Superior temporal gyrus (tissue), 1 donor: ENCODE results near the gene TBC1D22A.
"Not testable (repeated sequence)": the region's sequence is repeated elsewhere in the genome, so short reads cannot be mapped to it uniquely, and the experiment has no call there.

Experiments
- DNase-seq: peaks from one replicate; pipeline ENCODE4 v3.0.0-alpha.2; 2016; ENCODE audit errors: extremely low spot score

Gene TBC1D22A

GRCh38 chr22:47102081-47102480 lies 339.6 kb downstream of the TBC1D22A start:
- no peak for DNase-seq

DNA sequence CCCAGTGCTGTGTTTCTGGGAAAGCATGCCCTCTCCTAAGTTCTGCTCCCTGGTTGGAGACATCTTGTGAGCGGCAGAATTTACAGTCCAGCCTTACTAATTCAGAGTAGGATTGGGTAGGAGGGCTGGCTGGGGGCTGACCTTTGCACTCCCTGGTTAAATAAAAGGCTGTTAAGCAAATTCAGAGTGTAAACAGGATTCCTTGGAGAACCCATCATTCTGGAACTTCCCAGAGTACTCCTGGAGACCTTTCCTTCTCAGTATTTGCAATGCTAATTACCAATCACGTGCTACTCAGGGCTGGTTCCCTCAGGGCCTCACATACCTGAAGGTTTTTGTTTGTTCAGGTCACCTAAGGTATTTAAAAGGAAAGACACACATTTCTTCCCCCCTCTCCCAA lies 340.2 kb downstream of the TBC1D22A start:
- no peak for DNase-seq

GRCh38 chr22:47105085-47105484 lies 342.6 kb downstream of the TBC1D22A start:
- no peak for DNase-seq

- no peak for DNase-seq
Observed at GRCh38 chr22:47106806-47107205, 344.4 kb downstream of the TBC1D22A start.

- no peak for DNase-seq
Observed at GRCh38 chr22:47107431-47107830, 345.0 kb downstream of the TBC1D22A start.

DNA sequence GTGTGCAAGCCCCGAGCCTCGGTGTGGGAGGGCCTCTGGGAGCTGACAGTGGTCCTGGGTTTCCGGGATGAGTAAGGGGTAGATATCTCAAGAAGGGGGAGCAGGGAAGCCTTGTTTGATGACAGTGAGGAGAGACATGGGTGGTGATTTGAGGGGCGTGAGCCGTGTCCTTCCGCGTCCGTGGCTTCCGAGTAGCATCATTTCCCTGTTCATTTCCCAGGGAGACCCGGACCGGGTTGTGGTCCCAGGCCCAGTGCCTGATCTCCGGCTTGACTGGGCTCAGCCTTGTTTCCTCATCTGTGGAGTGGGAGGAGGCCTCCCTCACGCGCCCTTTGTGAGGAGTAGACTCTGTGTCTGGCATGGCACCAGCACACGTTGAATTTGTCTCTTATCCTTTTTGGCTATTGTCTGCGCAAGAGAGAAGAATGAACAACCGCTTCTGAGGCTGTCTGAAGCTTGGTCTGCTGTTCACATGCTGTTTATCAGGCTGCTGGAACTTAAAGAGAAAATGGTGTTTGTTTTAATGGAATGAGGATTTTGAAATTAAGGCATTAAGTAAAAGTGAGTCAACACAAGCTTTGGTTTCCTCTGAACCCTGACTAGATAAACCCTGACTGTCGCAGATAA lies 348.5 kb downstream of the TBC1D22A start:
- DNase-seq = no peak

DNA sequence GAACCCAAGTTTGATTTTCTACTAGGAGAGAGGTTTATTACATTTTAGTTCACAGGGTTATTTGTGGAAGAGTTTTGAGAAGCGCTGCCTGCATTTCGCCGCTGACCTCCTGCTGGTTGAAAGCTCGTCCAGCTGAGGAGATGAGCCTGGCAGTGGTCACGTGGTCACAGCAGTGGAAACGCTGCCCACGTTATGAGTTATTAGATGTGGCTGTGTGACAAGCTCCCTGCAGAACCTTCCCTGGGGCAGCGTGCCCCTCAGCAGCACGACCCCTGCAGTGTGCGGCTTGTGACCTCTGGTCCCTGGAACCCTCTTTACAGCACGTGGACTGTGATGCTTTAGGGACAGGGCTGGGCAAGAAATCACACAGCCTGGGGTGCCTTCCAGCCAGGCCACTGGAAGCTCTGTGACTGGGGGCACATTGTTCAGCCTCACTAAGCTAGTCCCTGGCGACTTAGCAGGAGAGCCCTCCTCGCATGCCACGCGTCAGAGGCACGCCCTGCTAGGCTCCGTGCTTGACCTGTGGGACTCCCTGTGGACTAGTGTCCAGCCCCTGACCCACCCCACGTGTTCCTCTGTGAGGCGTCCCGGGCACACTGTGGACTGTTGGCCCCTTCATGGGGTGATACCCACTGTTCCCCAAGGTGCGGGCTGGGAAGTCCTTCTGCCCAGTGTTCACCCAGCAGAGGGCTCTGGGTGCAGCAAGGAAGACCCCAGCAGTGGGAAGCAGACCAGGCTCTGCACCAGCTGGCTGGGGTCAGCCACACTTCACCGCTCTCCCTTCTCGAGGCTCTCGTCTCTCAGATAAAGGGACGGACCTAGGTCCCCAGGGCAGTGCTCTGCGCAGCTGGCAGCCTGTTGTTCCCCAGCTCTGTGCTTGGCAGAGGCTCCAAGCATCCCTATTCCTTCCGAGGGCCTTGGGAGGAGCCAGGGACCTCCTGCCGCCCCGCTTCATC lies 349.5 kb downstream of the TBC1D22A start:
- DNase-seq = no peak

- DNase-seq = no peak
Observed at GRCh38 chr22:47112582-47112965, 350.1 kb downstream of the TBC1D22A start.

- no peak for DNase-seq
Observed at GRCh38 chr22:47112994-47113852, 350.8 kb downstream of the TBC1D22A start.

- DNase-seq = no peak
Observed at GRCh38 chr22:47113853-47114415, 351.5 kb downstream of the TBC1D22A start.

DNA sequence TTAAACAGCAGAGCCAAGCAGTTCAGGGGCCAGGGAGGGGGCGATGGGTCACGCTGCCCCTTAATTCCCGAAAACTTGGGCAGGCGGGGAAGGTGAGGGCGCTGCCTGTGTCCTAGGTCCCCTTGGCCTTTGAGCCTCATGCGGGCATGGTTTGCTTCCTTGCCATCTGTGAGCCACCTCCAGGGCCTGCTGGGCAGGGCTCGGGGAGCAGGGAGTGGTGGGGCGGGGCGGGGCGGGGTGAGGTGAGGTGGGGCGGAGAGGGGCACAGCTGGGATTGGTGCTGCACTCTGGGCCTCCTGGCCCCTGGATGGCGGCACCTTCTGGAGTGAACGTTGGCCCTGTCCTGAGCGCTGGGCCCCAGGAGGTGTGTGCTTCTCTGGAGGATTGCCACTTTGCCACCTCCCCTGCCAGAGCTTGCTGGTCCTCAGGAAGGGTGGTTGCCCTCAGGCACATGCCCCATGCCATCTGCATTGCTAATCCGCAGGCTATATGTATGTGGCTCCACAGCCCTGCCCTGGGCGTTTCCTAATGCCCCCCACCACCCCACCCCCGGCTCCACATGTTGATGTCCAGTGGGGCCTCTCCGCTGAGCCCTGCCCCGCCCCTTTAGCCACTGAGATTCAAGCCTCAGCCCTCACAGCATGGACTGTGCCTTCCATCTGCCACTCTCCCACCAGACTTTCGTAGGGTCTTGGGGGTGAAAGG lies 352.5 kb downstream of the TBC1D22A start:
- DNase-seq = no peak

DNA sequence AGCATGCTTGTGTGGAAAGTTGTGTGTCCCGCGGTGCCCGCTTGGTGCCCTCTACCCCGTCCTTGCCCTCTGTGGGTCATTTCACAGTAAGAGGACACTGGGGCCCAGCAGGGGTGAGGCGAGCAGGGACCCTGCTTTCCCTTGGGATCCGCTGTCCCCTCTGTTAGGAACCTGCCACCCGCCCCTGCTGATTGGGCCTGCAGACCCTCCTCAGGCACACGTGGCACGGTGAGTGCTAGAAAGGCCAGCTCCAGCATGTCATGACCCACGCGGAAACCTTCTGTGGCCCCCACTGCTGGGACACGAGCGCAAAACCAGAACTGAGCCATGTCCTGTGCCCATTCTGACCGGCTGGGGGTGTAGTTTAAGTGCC lies 353.1 kb downstream of the TBC1D22A start:
- DNase-seq = no peak

GRCh38 chr22:47115921-47116320 lies 353.5 kb downstream of the TBC1D22A start:
- no peak for DNase-seq

GRCh38 chr22:47116426-47117341 lies 354.2 kb downstream of the TBC1D22A start:
- no peak for DNase-seq

DNA sequence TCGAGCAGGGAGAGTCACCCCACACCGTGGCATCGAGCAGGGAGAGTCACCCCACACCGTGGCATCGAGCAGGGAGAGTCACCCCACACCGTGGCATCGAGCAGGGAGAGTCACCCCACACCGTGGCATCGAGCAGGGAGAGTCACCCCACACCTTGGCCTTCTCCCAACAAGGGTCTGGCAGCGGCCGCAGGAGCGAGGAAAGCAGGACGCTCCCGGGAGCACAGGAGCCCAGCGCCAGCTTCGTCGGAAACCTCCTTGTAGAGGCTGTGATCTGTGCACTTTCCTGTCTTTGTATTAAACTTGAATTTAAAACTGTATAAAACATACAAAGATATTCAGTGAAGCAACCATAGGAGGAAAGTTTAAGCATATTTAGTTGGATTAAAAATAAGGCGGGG lies 355.0 kb downstream of the TBC1D22A start:
- DNase-seq = not testable (repeated sequence)

- no peak for DNase-seq
Observed at GRCh38 chr22:47119181-47119580, 356.7 kb downstream of the TBC1D22A start.

- no peak for DNase-seq
Observed at GRCh38 chr22:47120399-47120798, 357.9 kb downstream of the TBC1D22A start.

DNA sequence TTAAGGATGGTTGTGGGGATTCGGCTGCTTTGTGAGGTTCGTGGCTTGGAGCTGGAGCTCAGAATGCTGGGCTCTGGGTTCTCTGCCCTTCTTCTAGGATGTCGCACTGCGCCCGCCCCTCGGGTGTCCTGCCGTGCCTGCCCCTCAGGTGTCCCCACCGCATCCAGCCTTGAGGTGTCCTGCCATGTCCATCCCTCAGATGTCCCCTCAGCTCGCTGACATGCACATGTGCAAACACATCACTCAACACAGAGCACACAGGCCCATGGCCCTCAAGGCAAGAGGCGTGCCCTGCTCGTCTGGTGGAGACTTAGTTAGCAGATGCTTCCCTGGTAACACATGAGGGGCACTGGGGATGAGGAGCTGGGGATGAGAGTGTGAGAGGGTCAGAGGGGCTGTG lies 359.3 kb downstream of the TBC1D22A start:
- DNase-seq = no peak

- no peak for DNase-seq
Observed at GRCh38 chr22:47122441-47123000, 360.1 kb downstream of the TBC1D22A start.
